NCI-H2029 (cell line): Measurements from ENCODE around the gene HOXC10.

Source experiments
- DNase-seq: peaks from one replicate; lab custom pipeline; 2025; lab: John Stamatoyannopoulos, UW

Gene HOXC10

GRCh38 chr12:54017027-54017788 is 32.3 kb downstream of the HOXC10 start:
- DNase-seq: no peak

GRCh38 chr12:54017878-54018467 is 33.0 kb downstream of the HOXC10 start:
- DNase-seq: peak; percentile 80

GRCh38 chr12:54018468-54018984 is 33.6 kb downstream of the HOXC10 start:
- DNase-seq: no peak

GRCh38 chr12:54019091-54019811 is 34.3 kb downstream of the HOXC10 start:
- DNase-seq: no peak

GRCh38 chr12:54019924-54020590 is 35.1 kb downstream of the HOXC10 start:
- no peak for DNase-seq

GRCh38 chr12:54020591-54021405 is 35.9 kb downstream of the HOXC10 start:
- DNase-seq: no peak

- DNase-seq: no peak
Observed at GRCh38 chr12:54021432-54022013, 36.6 kb downstream of the HOXC10 start.

- DNase-seq: no peak
Observed at GRCh38 chr12:54022960-54023884, 38.3 kb downstream of the HOXC10 start.

GRCh38 chr12:54024127-54024526 is 39.2 kb downstream of the HOXC10 start:
- DNase-seq: no peak

- no peak for DNase-seq
Observed at GRCh38 chr12:54024581-54025305, 39.8 kb downstream of the HOXC10 start.

GRCh38 chr12:54025499-54026405 is 40.8 kb downstream of the HOXC10 start:
- no peak for DNase-seq

- DNase-seq: no peak
Observed at GRCh38 chr12:54026640-54027441, 41.9 kb downstream of the HOXC10 start.

- no peak for DNase-seq
Observed at GRCh38 chr12:54027442-54027786, 42.5 kb downstream of the HOXC10 start.

- no peak for DNase-seq
Observed at GRCh38 chr12:54028314-54029201, 43.6 kb downstream of the HOXC10 start, which contains the start of gene HOXC6. TSS of gene HOXC6 (plus strand) at chr12:54028440. CDS start at chr12:54028522, 82 bp downstream.

GRCh38 chr12:54029529-54030441 is 44.8 kb downstream of the HOXC10 start:
- no peak for DNase-seq
